Articular chondrocyte of knee joint (primary cell): ENCODE data around the gene KLHL18. TPM values are rescaled to one million over a fixed set of nuclear protein-coding genes. Genes with fewer than 3 reads are reported as not detected.

ENCODE experiments used
- small RNA-seq: library from RNA; depleted of rRNA; stranded (forward); fragments of <200 nt; gene quantifications from one replicate; pipeline ENCODE3, GENCODE V24; 2012
- total RNA-seq: library from RNA; depleted of rRNA; stranded (reverse); fragments of >200 nt; gene quantifications from 2 replicates; pipeline ENCODE4 v1.2.3, GENCODE V29; 2012

KLHL18 gene
- 15.5 and 21.2 TPM in 2 replicates for total RNA-seq

DNA sequence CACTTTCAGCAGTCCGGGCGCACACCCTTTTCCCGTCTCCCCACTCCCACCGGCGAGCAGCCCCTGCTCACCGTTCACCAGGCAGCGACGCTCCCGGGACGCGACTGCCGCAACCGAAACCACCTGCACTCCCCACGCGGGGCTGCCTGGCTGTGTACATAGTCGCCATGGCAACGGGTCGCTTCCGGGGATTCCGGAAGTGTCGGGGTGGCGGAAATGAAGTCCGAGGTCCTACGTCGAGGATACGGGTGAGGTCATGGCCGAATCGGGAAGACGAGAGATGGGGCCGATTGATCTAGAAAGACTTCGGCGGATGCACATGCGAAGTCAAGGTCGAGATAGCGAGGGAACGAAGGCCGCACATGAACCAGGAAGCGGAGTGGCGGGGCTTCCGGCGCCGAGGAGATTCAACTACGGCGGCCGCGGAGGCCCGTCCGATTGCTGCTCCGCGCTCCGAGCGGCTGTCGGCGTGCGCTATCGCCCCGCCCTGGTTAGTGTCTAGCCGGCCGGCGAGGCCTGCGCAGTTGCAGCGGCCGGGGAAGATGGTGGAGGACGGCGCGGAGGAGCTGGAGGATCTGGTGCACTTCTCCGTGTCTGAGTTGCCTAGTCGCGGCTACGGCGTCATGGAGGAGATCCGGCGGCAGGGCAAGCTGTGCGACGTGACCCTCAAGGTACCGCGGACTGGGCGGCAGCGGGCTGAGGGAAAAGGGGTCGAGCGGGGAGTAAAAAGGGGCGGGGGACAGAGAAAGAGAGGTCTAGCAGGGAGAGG is at the start of gene KLHL18, which contains the start of gene KIF9:
TSS of gene KLHL18 (plus strand) at position 521 of the 769 bp plus-strand sequence. CDS start at position 543, 22 bp downstream.
TSS of gene KIF9 (minus strand) at position 376 of the 769 bp plus-strand sequence. CDS start 5,425 bp downstream, outside the sequence.

DNA sequence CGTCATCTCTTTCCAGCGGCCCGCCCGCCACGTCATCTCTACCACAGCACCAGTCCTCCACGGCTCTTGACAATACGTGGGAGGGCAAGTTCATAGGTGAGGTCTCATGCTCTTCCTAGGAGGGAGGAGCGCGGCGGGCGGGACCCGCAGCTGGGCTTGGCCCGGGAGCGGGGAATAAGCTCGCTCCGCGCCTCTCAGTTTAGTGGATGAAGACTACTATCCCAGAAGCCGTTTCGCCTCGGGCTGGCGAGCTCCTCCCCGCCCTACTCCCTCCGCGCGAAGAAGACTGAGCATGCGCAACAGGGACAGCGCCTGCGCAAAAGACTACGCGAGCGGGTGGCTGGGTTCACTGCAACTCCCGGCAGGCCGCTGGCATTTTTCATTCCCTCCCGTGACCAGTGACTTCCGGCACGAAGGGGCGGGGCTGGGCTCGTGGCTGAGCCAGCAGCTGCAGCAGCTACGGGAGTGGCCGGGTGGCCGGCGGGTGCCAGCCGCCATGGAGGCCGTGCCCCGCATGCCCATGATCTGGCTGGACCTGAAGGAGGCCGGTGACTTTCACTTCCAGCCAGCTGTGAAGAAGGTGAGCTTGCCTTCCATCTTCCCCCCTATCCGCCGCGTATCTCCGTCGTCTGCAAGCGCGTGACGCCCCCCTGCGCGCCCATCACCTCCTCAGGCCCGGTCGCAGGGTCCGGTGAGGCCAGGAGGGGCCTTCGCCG is 98.0 kb downstream of the KLHL18 start, which contains the start of gene PTPN23:
TSS of gene PTPN23 (plus strand) at position 421 of the 716 bp plus-strand sequence. CDS start at position 497, 76 bp downstream.

Small RNA genes lying within 50 kb of the gene (small RNA-seq; reads per million reads assigned to genes)
- gene SNORD13P3, result not detected

Other genes with a start within 250 kb of the KLHL18 start
- 43.5 and 47.1 TPM in 2 replicates for gene SETD2, start 118.8 kb upstream of the KLHL18 start, total RNA-seq
- 6.5 and 7.1 TPM in 2 replicates for gene KIF9, start 145 bp upstream of the KLHL18 start, total RNA-seq
- 12.9 and 21.7 TPM in 2 replicates for gene PTPN23, start 98.1 kb downstream of the KLHL18 start, total RNA-seq
- 31.9 and 50.5 TPM in 2 replicates for gene SCAP, start 193.0 kb downstream of the KLHL18 start, total RNA-seq
- 19.7 and 23.8 TPM in 2 replicates for gene ELP6, start 230.8 kb downstream of the KLHL18 start, total RNA-seq